Neural cell (in vitro differentiated cells): ENCODE measurements around the gene SSBP3. TPM values are rescaled to one million over a fixed set of nuclear protein-coding genes. Genes with fewer than 3 reads are reported as not detected.
A peak's percentile ranks its signal among the peaks of the same experiment; 100 is the strongest.

ENCODE experiments used
- H2AFZ ChIP-seq: fragments of 200-600, 300-800 bp; sonication (generic), shearing (Covaris generic); 2 replicates; pipeline ENCODE4 v1.6.0; 2014; ENCODE audit warnings: low read depth, mild to moderate bottlenecking, antibody characterized with exemption, low read length, moderate library complexity
- H3F3A ChIP-seq: fragments of 200-600 bp; shearing (Covaris generic); 2 replicates; pipeline ENCODE4 v1.6.1; 2016; ENCODE audit warnings: mild to moderate bottlenecking, moderate library complexity, mixed read lengths, antibody characterized with exemption, low read length; ENCODE audit not compliant: insufficient read depth, poor library complexity, severe bottlenecking
- H3K27ac ChIP-seq: fragments of 200-600, 300-800 bp; sonication (generic), shearing (Covaris generic); 2 replicates; pipeline ENCODE4 v1.5.1; 2014; ENCODE audit warnings: mild to moderate bottlenecking, low read length, moderate library complexity
- H3K27me3 ChIP-seq: fragments of 300-800, 200-600 bp; sonication (generic), shearing (Covaris generic); 2 replicates; pipeline ENCODE4 v1.6.0; 2014; ENCODE audit warnings: mild to moderate bottlenecking, low read depth, low read length, moderate library complexity; ENCODE audit not compliant: insufficient read depth
- H3K36me3 ChIP-seq: fragments of 300-800, 200-600 bp; sonication (generic), shearing (Covaris generic); 2 replicates; pipeline ENCODE4 v1.5.1; 2014; ENCODE audit warnings: mild to moderate bottlenecking, antibody characterized with exemption, low read length, moderate library complexity; ENCODE audit not compliant: insufficient read depth
- H3K4me2 ChIP-seq: fragments of 300-800, 200-600 bp; sonication (generic), shearing (Covaris generic); 2 replicates; pipeline ENCODE4 v1.6.0; 2014; ENCODE audit warnings: mild to moderate bottlenecking, low read length
- H3K4me3 ChIP-seq: fragments of 300-800, 200-600 bp; sonication (generic), shearing (Covaris generic); 2 replicates; pipeline ENCODE4 v1.5.1; 2014; ENCODE audit warnings: mild to moderate bottlenecking, low read length, moderate library complexity
- H3K79me2 ChIP-seq: fragments of 200-600 bp; shearing (Covaris generic); replicated peaks from 2 replicates; pipeline ENCODE4 v1.6.0; 2014; ENCODE audit warnings: mild to moderate bottlenecking, low read length, moderate library complexity; ENCODE audit not compliant: insufficient read depth
- H3K9ac ChIP-seq: fragments of 300-800, 200-600 bp; sonication (generic), shearing (Covaris generic); 2 replicates; pipeline ENCODE4 v1.6.1; 2016; ENCODE audit warnings: mild to moderate bottlenecking, low read length, mixed read lengths
- H3K9me2 ChIP-seq: fragments of 200-600 bp; shearing (Covaris generic); 2 replicates; pipeline ENCODE4 v1.6.1; 2016; ENCODE audit warnings: mild to moderate bottlenecking, low read length, mixed read lengths; ENCODE audit not compliant: insufficient read depth
- H3K9me3 ChIP-seq: fragments of 200-600, 300-800 bp; sonication (generic), shearing (Covaris generic); 2 replicates; pipeline ENCODE4 v1.6.1; 2016; ENCODE audit warnings: mild to moderate bottlenecking, mixed run types, low read length, moderate library complexity, mixed read lengths
- H4K20me1 ChIP-seq: fragments of 200-600 bp; shearing (Covaris generic); 2 replicates; pipeline ENCODE4 v1.6.1; 2016; ENCODE audit warnings: mild to moderate bottlenecking, mixed run types; ENCODE audit not compliant: insufficient read depth
- CTCF ChIP-seq: fragments of 450-650 bp; IDR thresholded peaks from 2 replicates; pipeline ENCODE4 v1.5.1; 2014; ENCODE audit warnings: antibody characterized with exemption, mild to moderate bottlenecking, moderate library complexity; ENCODE audit not compliant: poor library complexity, severe bottlenecking
- EP300 ChIP-seq: fragments of 450-650 bp; conservative IDR thresholded peaks from 2 replicates; pipeline ENCODE4 v1.6.1; 2014; ENCODE audit warnings: antibody characterized with exemption, mild to moderate bottlenecking, moderate library complexity; ENCODE audit not compliant: poor library complexity, severe bottlenecking
- EZH2 ChIP-seq: fragments of 200-600, 300-800 bp; shearing (Covaris generic), sonication (generic); IDR thresholded peaks from 2 replicates; pipeline ENCODE4 v1.6.1; 2014; ENCODE audit warnings: antibody characterized with exemption, low read length, borderline replicate concordance, mild to moderate bottlenecking; ENCODE audit not compliant: insufficient read depth, poor library complexity, severe bottlenecking
- MXI1 ChIP-seq: fragments of 450-650 bp; conservative IDR thresholded peaks from 2 replicates; pipeline ENCODE4 v1.6.1; 2014; ENCODE audit warnings: antibody characterized with exemption, mild to moderate bottlenecking; ENCODE audit not compliant: poor library complexity, severe bottlenecking
- POLR2AphosphoS5 ChIP-seq: IDR thresholded peaks from 2 replicates; pipeline ENCODE4 v1.6.1; 2012
- RAD21 ChIP-seq: fragments of 450-650 bp; conservative IDR thresholded peaks from 2 replicates; pipeline ENCODE4 v1.6.1; 2014; ENCODE audit warnings: antibody characterized with exemption, mild to moderate bottlenecking, moderate library complexity
- REST ChIP-seq: IDR thresholded peaks from 2 replicates; pipeline ENCODE4 v1.6.1; 2012; ENCODE audit warnings: borderline replicate concordance
- SMC3 ChIP-seq: fragments of 450-650 bp; conservative IDR thresholded peaks from 2 replicates; pipeline ENCODE4 v1.6.1; 2014; ENCODE audit warnings: antibody characterized with exemption, mild to moderate bottlenecking, moderate library complexity; ENCODE audit not compliant: poor library complexity
- TAF1 ChIP-seq: IDR thresholded peaks from 2 replicates; pipeline ENCODE4 v1.6.1; 2012; ENCODE audit warnings: low read depth
- polyA minus RNA-seq: library from RNA; depleted of rRNA, polyadenylated mRNA; stranded (reverse); fragments of >200 nt; gene quantifications from 2 replicates; pipeline ENCODE4 v1.2.3, GENCODE V29; 2014
- polyA plus RNA-seq: library from polyadenylated mRNA; depleted of rRNA; stranded (reverse); fragments of >200 nt; gene quantifications from 2 replicates; pipeline ENCODE4 v1.2.3, GENCODE V29; 2014

SSBP3 gene
- polyA plus RNA-seq = 77.4 and 97.8 TPM in 2 replicates
- polyA minus RNA-seq = 88.0 and 98.6 TPM in 2 replicates

GRCh38 chr1:54406339-54407153 is at the start of gene SSBP3:
SSBP3 (minus strand) TSS chr1:54406394.
- H3F3A ChIP-seq = no peaks in the 10 kb centered on the region
- peak within 1 kb of the TSS; percentile 21 for H2AFZ ChIP-seq
- no peaks in the 10 kb centered on the region for H3K27me3 ChIP-seq
- peak within 1 kb of the TSS; percentile 100 for H3K4me3 ChIP-seq
- no peaks in the 10 kb centered on the region for H3K9me2 ChIP-seq
- H4K20me1 ChIP-seq = peaks cover 30% of the 10 kb centered on the region
- H3K9ac ChIP-seq = peak within 1 kb of the TSS; percentile 90
- H3K9me3 ChIP-seq = no peaks in the 10 kb centered on the region
- H3K79me2 ChIP-seq = peaks cover 40% of the 10 kb centered on the region
- peak within 1 kb of the TSS; percentile 94 for H3K27ac ChIP-seq
- TF ChIP-seq REST = no peak
- TF ChIP-seq TAF1 = peak; percentile 36
- peak; percentile 72 for TF ChIP-seq MXI1
- peak; percentile 50 for TF ChIP-seq CTCF
- peak; percentile 61 for TF ChIP-seq RAD21
- peak; percentile 54 for TF ChIP-seq POLR2AphosphoS5
- TF ChIP-seq EZH2 = no peak
- peak; percentile 63 for TF ChIP-seq SMC3
- peak; percentile 39 for TF ChIP-seq EP300
- H3K4me2 ChIP-seq = peak within 1 kb of the TSS; percentile 98
- no peaks in the 10 kb centered on the region for H3K36me3 ChIP-seq

GRCh38 chr1:54453509-54453908 is 47.3 kb upstream of the SSBP3 start:
- Histone ChIP-seq H3K79me2 (no peaks in the 10 kb centered on the region), H3K27ac (no peak overlapping the region), H3K27me3 (no peaks in the 10 kb centered on the region), H2AFZ (no peak overlapping the region), H3K9me2 (no peaks in the 10 kb centered on the region), H3F3A (no peaks in the 10 kb centered on the region), H3K4me3 (no peak overlapping the region), H3K9me3 (no peaks in the 10 kb centered on the region), H3K9ac (no peak overlapping the region), H3K4me2 (no peak overlapping the region), H4K20me1 (no peaks in the 10 kb centered on the region), H3K36me3 (no peaks in the 10 kb centered on the region)
- TF ChIP-seq TAF1 (no peak), MXI1 (no peak), RAD21 (no peak), POLR2AphosphoS5 (no peak)
